GM03348 (cell line): ENCODE measurements around the gene PODNL1.

Experiments used
- DNase-seq: peaks from one replicate; pipeline ENCODE4 v3.0.0; 2012; ENCODE audit warnings: low spot score

Gene PODNL1

GRCh38 chr19:13890136-13890535 lies 48.1 kb downstream of the PODNL1 start:
- DNase-seq = no peak

- no peak for DNase-seq
These were observed 49.9 kb downstream of the PODNL1 start for GRCh38 chr19:13888281-13888680.

- peak; percentile 62 for DNase-seq
These were observed 50.7 kb downstream of the PODNL1 start for GRCh38 chr19:13887517-13887916.

GRCh38 chr19:13887018-13887436 lies 51.2 kb downstream of the PODNL1 start:
- DNase-seq = no peak

- no peak for DNase-seq
These were observed 52.3 kb downstream of the PODNL1 start for GRCh38 chr19:13885826-13886365.

- no peak for DNase-seq
These were observed 53.3 kb downstream of the PODNL1 start for GRCh38 chr19:13884726-13885591.

- no peak for DNase-seq
These were observed 54.6 kb downstream of the PODNL1 start for GRCh38 chr19:13883516-13884064.

- DNase-seq = no peak
These were observed 55.4 kb downstream of the PODNL1 start for GRCh38 chr19:13882836-13883235.

GRCh38 chr19:13882419-13882795 lies 55.8 kb downstream of the PODNL1 start:
- DNase-seq = no peak

- DNase-seq = peak; percentile 73
These were observed 56.4 kb downstream of the PODNL1 start for GRCh38 chr19:13881692-13882418.

GRCh38 chr19:13881251-13881691 lies 56.9 kb downstream of the PODNL1 start:
- peak; percentile 18 for DNase-seq
